HepG2 (cell line): ENCODE results near the gene SIGLEC9. TPM values are rescaled to one million over a fixed set of nuclear protein-coding genes. Genes with fewer than 3 reads are reported as not detected.

Experiments used
- ATAC-seq: fragments of 200-7000 bp; cut with Tn5 transposase; 3 replicates; pipeline ENCODE4 v1.9.1; 2020; ENCODE audit warnings: mild to moderate bottlenecking, moderate library complexity
- BruUV-seq: library from RNA; stranded (reverse); fragments of 400-500 nt; replicated peaks from 2 replicates; lab custom pipeline; 2021; lab: Mats Ljungman, UMichigan
- CTCF ChIA-PET: fragments of 300-600 bp; formaldehyde crosslinking; extraction: SDS; loops from one replicate; lab custom pipeline; 2021; ENCODE audit warnings: low total read pairs, inconsistent platforms, low intra/inter-chr PET ratio; lab: Yijun Ruan, JAX
- POLR2A ChIA-PET: fragments of 350-600 bp; sonication (Branson Sonifier 250); formaldehyde crosslinking; loops from one replicate; lab custom pipeline; 2020; ENCODE audit warnings: antibody characterized with exemption, inconsistent platforms; lab: Yijun Ruan, JAX
- DNase-seq: peaks from one replicate; pipeline ENCODE4 v3.0.0-alpha.2; 2015; ENCODE audit warnings: low spot score
- FAIRE-seq: peaks from 3 replicates; lab custom pipeline; 2011; peaks lifted over from hg19 to GRCh38; lab: Jason Lieb, UNC
- H2AFZ ChIP-seq: one replicate; pipeline ENCODE4 v1.6.1; 2011; ENCODE audit warnings: low read length, inconsistent platforms
- H3K27ac ChIP-seq: fragments of 300-600 bp; 3 replicates; pipeline ENCODE4 v1.8.0; 2011; ENCODE audit warnings: mixed run types, mild to moderate bottlenecking, mixed read lengths, low read length, inconsistent platforms; ENCODE audit not compliant: insufficient read depth; ENCODE audit errors: extremely low read length
- H3K27me3 ChIP-seq, 2 experiments: fragments of 200-600 bp in 1 of 2; 2 replicates in 1 of 2; 3 replicates in 1 of 2; pipeline versions ENCODE4 v1.6.0 to v1.8.0; 2011; ENCODE audit warnings: low read length in 2 of 2, mild to moderate bottlenecking in 2 of 2, moderate library complexity in 2 of 2, inconsistent platforms in 1 of 2; ENCODE audit not compliant: insufficient read depth in 2 of 2, control insufficient read depth in 1 of 2
- H3K36me3 ChIP-seq, 2 experiments: fragments of 200-600 bp in 1 of 2; replicated peaks in 1 of 2; 2 replicates in 1 of 2; 3 replicates in 1 of 2; pipeline versions ENCODE4 v1.5.1 to v1.8.0; 2011; ENCODE audit warnings: low read length in 2 of 2, inconsistent platforms in 1 of 2; ENCODE audit not compliant: insufficient read depth in 2 of 2, control insufficient read depth in 1 of 2
- H3K4me1 ChIP-seq: 2 replicates; pipeline ENCODE4 v1.5.1; 2012; ENCODE audit warnings: low read length, inconsistent platforms; ENCODE audit not compliant: insufficient read depth
- H3K4me2 ChIP-seq: 2 replicates; pipeline ENCODE4 v1.6.0; 2011; ENCODE audit warnings: low read depth, low read length, inconsistent platforms
- H3K4me3 ChIP-seq, 3 experiments: fragments of 200-600 bp in 1 of 3; sonication (generic), shearing (Covaris generic) in 1 of 3; replicated peaks in 1 of 3; 2 replicates each; pipeline ENCODE4 v1.5.1; 2011 to 2016; ENCODE audit warnings: low read length in 3 of 3, inconsistent platforms in 2 of 3, low read depth in 2 of 3, mild to moderate bottlenecking in 2 of 3, control low read depth in 1 of 3, mixed read lengths in 1 of 3; ENCODE audit not compliant: insufficient read depth in 1 of 3
- H3K79me2 ChIP-seq: one replicate; pipeline ENCODE4 v1.6.1; 2011; ENCODE audit warnings: low read length, inconsistent platforms; ENCODE audit not compliant: insufficient read depth
- H3K9ac ChIP-seq: 2 replicates; pipeline ENCODE4 v1.6.0; 2011; ENCODE audit warnings: mild to moderate bottlenecking, low read depth, low read length, inconsistent platforms; ENCODE audit not compliant: insufficient read depth
- H3K9me3 ChIP-seq: 2 replicates; pipeline ENCODE4 v1.5.1; 2012; ENCODE audit warnings: mild to moderate bottlenecking, low read length
- H4K20me1 ChIP-seq: 2 replicates; pipeline ENCODE4 v1.6.0; 2011; ENCODE audit warnings: inconsistent platforms, mild to moderate bottlenecking, low read length, moderate library complexity; ENCODE audit not compliant: insufficient read depth
- CENPX ChIP-seq: sonication (generic); formaldehyde crosslinking; IDR thresholded peaks from 2 replicates; pipeline ENCODE4 v1.9.0; 2021; ENCODE audit warnings: mild to moderate bottlenecking, missing genetic modification reagents, moderate library complexity
- DNMT3B ChIP-seq: conservative IDR thresholded peaks from 2 replicates; pipeline ENCODE4 v1.6.1; 2016; ENCODE audit warnings: missing biosample characterization, control low read depth
- GFI1 ChIP-seq: sonication (generic); formaldehyde crosslinking; IDR thresholded peaks from 2 replicates; pipeline ENCODE4 v1.5.0; 2020; ENCODE audit warnings: missing genetic modification reagents, mild to moderate bottlenecking, borderline replicate concordance
- HOXA5 ChIP-seq: sonication (generic); formaldehyde crosslinking; IDR thresholded peaks from 2 replicates; pipeline ENCODE4 v1.4.0; 2020; ENCODE audit warnings: missing genetic modification reagents
- KDM1A ChIP-seq: IDR thresholded peaks from 2 replicates; pipeline ENCODE4 v1.6.1; 2016; ENCODE audit warnings: missing compliant biosample characterization
- MED1 ChIP-seq: sonication (generic); formaldehyde crosslinking; IDR thresholded peaks from 2 replicates; pipeline ENCODE4 v1.4.0; 2020; ENCODE audit warnings: missing genetic modification reagents
- NR3C1 ChIP-seq: sonication (generic); formaldehyde crosslinking; IDR thresholded peaks from 2 replicates; pipeline ENCODE4 v1.4.0; 2020; ENCODE audit warnings: missing genetic modification reagents
- ZNF234 ChIP-seq: sonication (generic); formaldehyde crosslinking; conservative IDR thresholded peaks from 2 replicates; pipeline ENCODE4 v1.5.1; 2020; ENCODE audit warnings: mild to moderate bottlenecking, missing genetic modification reagents
- ZNF337 ChIP-seq: sonication (generic); formaldehyde crosslinking; IDR thresholded peaks from 2 replicates; pipeline ENCODE4 v1.5.1; 2020; ENCODE audit warnings: missing genetic modification reagents, low read depth, mild to moderate bottlenecking, borderline replicate concordance
- ZSCAN21 ChIP-seq: sonication (generic); formaldehyde crosslinking; IDR thresholded peaks from 2 replicates; pipeline ENCODE4 v1.8.0; 2022; ENCODE audit warnings: mild to moderate bottlenecking, missing genetic modification reagents, moderate library complexity, borderline replicate concordance
- WGBS: methylation state at CpG from one replicate; pipeline ENCODE4 v1.1.6; 2017; ENCODE audit warnings: low lambda C conversion rate; 5-methylcytosine and 5-hydroxymethylcytosine counted together
- in situ Hi-C: cut with HindIII; loops from 2 replicates; pipeline ENCODE4 v1.10.0; 2017; ENCODE audit warnings: low pct_unique_long_range_greater_than_20kb; ENCODE audit not compliant: extremely low pct_ligation_motif_present
- intact Hi-C: fragments of 100-400 bp; cut with micrococcal nuclease; formaldehyde crosslinking; loops from one replicate; pipeline ENCODE4 v1.10.0; 2022; ENCODE audit not compliant: unreplicated experiment
- polyA plus RNA-seq, 8 experiments: library from polyadenylated mRNA; depleted of rRNA in 3 of 8; stranded (reverse) in 7 of 8; unstranded in 1 of 8; fragments of >200 nt; fragmentation: Illumina TruSeq in 4 of 8; extraction: Trizol in 4 of 8; gene quantifications; 2 replicates each; pipeline versions ENCODE4 v1.2.1 to v1.2.3, GENCODE V29; 2011 to 2016; ENCODE audit warnings: low read depth in 4 of 8, missing spikeins in 1 of 8, mixed read lengths in 1 of 8; ENCODE audit not compliant: insufficient read depth in 1 of 8
- total RNA-seq, 5 experiments: library from RNA; depleted of rRNA; stranded (reverse); fragments of >200 nt; fragmentation: Illumina TruSeq; extraction: Trizol; gene quantifications; 2 replicates each; pipeline ENCODE4 v1.2.3, GENCODE V29; 2016; ENCODE audit warnings: low read depth in 1 of 5
- TF ChIP-seq, protein P1 (sequence below): sonication (generic); formaldehyde crosslinking; IDR thresholded peaks from 2 replicates; pipeline ENCODE4 v1.5.0; 2020; ENCODE audit warnings: missing genetic modification reagents
- TF ChIP-seq, protein P2 (sequence below): IDR thresholded peaks from 2 replicates; pipeline ENCODE4 v1.6.1; 2016; ENCODE audit warnings: mild to moderate bottlenecking, missing biosample characterization, missing genetic modification reagents

SIGLEC9 gene
- total and polyA plus RNA-seq, 2 of the 13 experiments (the other 11 are each of a cell fraction or from before 2014, with no cell fraction given), result not detected

DNA sequence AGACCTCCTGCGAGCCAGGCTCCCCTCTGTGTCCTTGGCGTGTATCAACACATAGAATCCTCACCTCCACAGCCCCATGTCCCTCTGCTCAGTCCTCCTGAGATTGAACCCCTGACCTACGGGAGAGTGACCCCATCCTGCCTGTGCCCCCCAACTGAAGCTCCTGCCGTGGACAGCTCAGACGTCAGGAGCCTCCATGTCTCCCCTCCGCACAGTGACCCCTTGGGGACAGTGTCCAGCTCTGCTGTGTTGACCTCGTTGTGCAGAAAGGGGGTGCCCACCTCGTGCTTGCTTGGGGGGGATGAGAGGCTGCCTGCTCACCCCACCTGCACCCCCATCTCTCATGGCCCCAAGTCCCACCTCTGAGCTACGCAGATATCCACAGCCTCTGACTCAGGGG, 490 bp upstream of the SIGLEC9 start (continued):
- TF ChIP-seq, protein P1, sequence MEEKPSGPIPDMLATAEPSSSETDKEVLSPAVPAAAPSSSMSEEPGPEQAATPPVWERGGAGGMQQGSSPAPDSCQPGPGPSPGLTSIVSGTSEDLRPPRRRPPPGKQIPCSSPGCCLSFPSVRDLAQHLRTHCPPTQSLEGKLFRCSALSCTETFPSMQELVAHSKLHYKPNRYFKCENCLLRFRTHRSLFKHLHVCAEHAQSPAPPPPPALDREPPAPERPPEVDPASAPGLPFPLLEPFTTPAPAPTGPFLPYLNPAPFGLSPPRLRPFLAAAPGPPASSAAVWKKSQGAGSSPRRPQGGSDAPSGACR (CRISPR knock-in tag), result no peak
- no peak for TF ChIP-seq MED1 (CRISPR knock-in tag)
- TF ChIP-seq KDM1A (CRISPR knock-in tag), result no peak
- TF ChIP-seq ZNF337, result no peak
- TF ChIP-seq CENPX (CRISPR knock-in tag), result no peak
- TF ChIP-seq HOXA5, result no peak
- TF ChIP-seq GFI1 (CRISPR knock-in tag), result no peak
- no peak for TF ChIP-seq NR3C1 (CRISPR knock-in tag)
- TF ChIP-seq DNMT3B (CRISPR knock-in tag), result no peak
- no peak for TF ChIP-seq ZSCAN21
- TF ChIP-seq, protein P2, sequence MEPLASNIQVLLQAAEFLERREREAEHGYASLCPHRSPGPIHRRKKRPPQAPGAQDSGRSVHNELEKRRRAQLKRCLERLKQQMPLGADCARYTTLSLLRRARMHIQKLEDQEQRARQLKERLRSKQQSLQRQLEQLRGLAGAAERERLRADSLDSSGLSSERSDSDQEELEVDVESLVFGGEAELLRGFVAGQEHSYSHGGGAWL (CRISPR knock-in tag), result no peak

DNA sequence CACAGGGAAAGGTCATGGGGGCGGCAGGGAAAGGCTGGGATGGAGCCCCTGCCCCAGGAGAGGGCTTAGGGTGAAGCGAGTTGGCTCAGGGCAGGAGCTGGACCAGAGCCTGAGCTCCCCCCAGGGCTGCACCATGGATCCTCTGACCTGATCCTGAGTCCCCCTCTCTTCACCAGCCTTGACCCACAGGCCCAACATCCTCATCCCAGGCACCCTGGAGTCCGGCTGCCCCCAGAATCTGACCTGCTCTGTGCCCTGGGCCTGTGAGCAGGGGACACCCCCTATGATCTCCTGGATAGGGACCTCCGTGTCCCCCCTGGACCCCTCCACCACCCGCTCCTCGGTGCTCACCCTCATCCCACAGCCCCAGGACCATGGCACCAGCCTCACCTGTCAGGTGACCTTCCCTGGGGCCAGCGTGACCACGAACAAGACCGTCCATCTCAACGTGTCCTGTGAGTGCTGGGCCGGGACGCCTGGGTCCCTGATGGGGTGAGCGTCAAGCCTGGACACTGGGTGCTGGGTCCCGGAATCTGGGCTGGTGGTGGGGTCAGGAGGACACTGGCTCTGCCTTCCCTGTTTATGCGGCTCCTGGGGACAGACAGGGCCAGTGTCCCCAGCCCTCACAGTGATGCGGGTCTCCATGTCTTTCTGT, 842 bp downstream of the SIGLEC9 start:
- peaks cover 4 to 42% of the 10 kb centered on the region in 2 experiments; a peak in 4 of 5 replicates for H3K27me3 ChIP-seq
- no peak overlapping the region for H3K4me3 ChIP-seq
- no peak for TF ChIP-seq ZNF234 (CRISPR knock-in tag)
- no peaks in the 10 kb centered on the region for H3K4me1 ChIP-seq
- H3K9ac ChIP-seq, result no peak overlapping the region
- 15% methylated on average over 7 of the region's 16 CpGs for WGBS
- no peak overlapping the region for H3K27ac ChIP-seq
- no peak overlapping the region for H2AFZ ChIP-seq
- no TSS peak for BruUV-seq
- DNase-seq (no peak), FAIRE-seq (no peak), ATAC-seq (no peak)
- intact Hi-C loops (no loop called here), in situ Hi-C loops (no loop called here)
- no peaks in the 10 kb centered on the region for H3K79me2 ChIP-seq
- POLR2A ChIA-PET, result no interaction called here
- no peaks in the 10 kb centered on the region for H3K36me3 ChIP-seq
- no peak overlapping the region for H3K4me2 ChIP-seq
- no peaks in the 10 kb centered on the region for H4K20me1 ChIP-seq
- CTCF ChIA-PET, result no interaction called here
- H3K9me3 ChIP-seq, result no peaks in the 10 kb centered on the region
